PC-9 (cell line): Measurements from ENCODE around the gene PLEKHA6. TPM values are rescaled to one million over a fixed set of nuclear protein-coding genes. Genes with fewer than 3 reads are reported as not detected.
A peak's percentile ranks its signal among the peaks of the same experiment; 100 is the strongest.

ENCODE experiments used
- BruUV-seq: library from RNA; stranded (reverse); fragments of 400-500 nt; replicated peaks from 2 replicates; lab custom pipeline; 2021; lab: Mats Ljungman, UMichigan
- CTCF ChIA-PET: fragments of 300-600 bp; sonication (Branson Sonifier 250); formaldehyde crosslinking; loops from one replicate; lab custom pipeline; 2022; ENCODE audit warnings: antibody characterized with exemption; lab: Charles Lee
- POLR2A ChIA-PET: fragments of 300-600 bp; sonication (Branson Sonifier 250); formaldehyde crosslinking; loops from one replicate; lab custom pipeline; 2022; ENCODE audit warnings: antibody characterized with exemption; ENCODE audit not compliant: unreplicated experiment; lab: Charles Lee
- DNase-seq, 2 experiments: peaks; one replicate each; pipeline versions ENCODE4 v3.0.0 to v3.0.0-alpha.2; 2015 to 2022; ENCODE audit warnings: mixed read lengths in 1 of 2
- H2AFZ ChIP-seq: fragments of 200-600 bp; sonication (generic); 2 replicates; pipeline ENCODE4 v1.8.1; 2017; ENCODE audit warnings: antibody characterized with exemption
- H3F3A ChIP-seq: fragments of 200-600 bp; sonication (generic); 2 replicates; pipeline ENCODE4 v1.8.1; 2017; ENCODE audit warnings: antibody characterized with exemption, mild to moderate bottlenecking, low read depth; ENCODE audit not compliant: insufficient read depth
- H3K27ac ChIP-seq: fragments of 200-600 bp; sonication (generic); 2 replicates; pipeline ENCODE4 v1.6.1; 2016; ENCODE audit warnings: mixed run types
- H3K27me3 ChIP-seq: fragments of 200-600 bp; sonication (generic); 2 replicates; pipeline ENCODE4 v1.6.1; 2016; ENCODE audit warnings: low read depth, mixed run types; ENCODE audit not compliant: insufficient read depth
- H3K36me3 ChIP-seq: fragments of 200-600 bp; sonication (generic); 2 replicates; pipeline ENCODE4 v1.6.1; 2016; ENCODE audit warnings: low read depth, mixed run types
- H3K4me1 ChIP-seq: fragments of 200-600 bp; sonication (generic); replicated peaks from 2 replicates; pipeline ENCODE4 v1.6.1; 2016; ENCODE audit warnings: mixed run types; ENCODE audit not compliant: insufficient read depth
- H3K4me2 ChIP-seq: fragments of 200-600 bp; sonication (generic); 2 replicates; pipeline ENCODE4 v1.6.1; 2017; ENCODE audit warnings: mixed run types
- H3K4me3 ChIP-seq: fragments of 200-600 bp; sonication (generic); 2 replicates; pipeline ENCODE4 v1.6.1; 2016; ENCODE audit warnings: mixed run types
- H3K79me2 ChIP-seq: fragments of 200-600 bp; sonication (generic); 2 replicates; pipeline ENCODE4 v1.6.1; 2017; ENCODE audit warnings: low read depth, mixed run types
- H3K9me2 ChIP-seq: fragments of 200-600 bp; sonication (generic); 2 replicates; pipeline ENCODE4 v1.8.1; 2017; ENCODE audit warnings: mild to moderate bottlenecking; ENCODE audit not compliant: insufficient read depth
- H3K9me3 ChIP-seq: fragments of 200-600 bp; sonication (generic); 2 replicates; pipeline ENCODE4 v1.8.1; 2016; ENCODE audit warnings: low read depth; ENCODE audit not compliant: insufficient read depth
- H4K20me1 ChIP-seq: fragments of 200-600 bp; sonication (generic); 2 replicates; pipeline ENCODE4 v1.8.1; 2017; ENCODE audit not compliant: insufficient read depth
- EZH2 ChIP-seq: fragments of 200-600 bp; sonication (generic); IDR thresholded peaks from 2 replicates; pipeline ENCODE4 v1.8.0; 2017; ENCODE audit warnings: antibody characterized with exemption, low read depth
- intact Hi-C: fragments of 100-400 bp; cut with micrococcal nuclease; formaldehyde crosslinking; loops from one replicate; pipeline ENCODE4 v1.10.0; 2022; ENCODE audit not compliant: unreplicated experiment
- total RNA-seq: library from RNA; stranded (reverse); gene quantifications from 2 replicates; pipeline ENCODE4 v1.2.3, GENCODE V29; 2021
- TF ChIP-seq, protein P1 (sequence below): fragments of 200-600 bp; sonication (generic); conservative IDR thresholded peaks from 2 replicates; pipeline ENCODE4 v1.6.1; 2017; ENCODE audit warnings: mixed run types, antibody characterized with exemption, mild to moderate bottlenecking, moderate library complexity

Gene PLEKHA6
- total RNA-seq, 1 experiment from 2014 or later, result 52.0 TPM

DNA sequence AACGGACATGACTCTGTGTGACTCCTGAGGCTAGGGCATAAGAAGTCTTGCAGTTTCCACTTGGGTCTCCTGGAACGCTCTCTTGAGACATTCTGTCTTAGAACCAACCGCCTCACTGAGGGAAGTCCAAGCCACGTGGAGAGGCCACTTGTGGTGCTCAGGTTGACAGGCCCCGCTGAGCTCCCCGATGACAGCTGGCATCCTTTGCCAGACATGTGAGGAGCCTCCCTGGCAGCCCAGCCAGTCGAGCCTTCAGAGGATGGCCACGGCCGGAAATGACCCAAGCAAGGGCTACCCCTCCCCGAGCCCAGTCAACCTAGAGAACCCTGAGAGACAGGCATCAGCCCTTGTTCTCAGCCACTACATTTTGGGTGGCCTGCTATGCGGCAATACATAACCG lies 20.7 kb downstream of the PLEKHA6 start:
- H4K20me1 ChIP-seq, result peaks cover 2% of the 10 kb centered on the region; the same call in 1 of the 2 replicates
- POLR2A ChIA-PET, result interaction anchor here (0.7 kb wide), 1 partner anchor 56 kb away, joined by 3 read pairs; no protein-coding TSS in a partner anchor
- no peaks in the 10 kb centered on the region for H3K36me3 ChIP-seq
- no peaks in the 10 kb centered on the region for H3K27me3 ChIP-seq
- H2AFZ ChIP-seq, result no peak overlapping the region
- no peak overlapping the region for H3K4me2 ChIP-seq
- peaks cover 53% of the 10 kb centered on the region for H3K79me2 ChIP-seq
- H3F3A ChIP-seq, result no peaks in the 10 kb centered on the region
- H3K9me2 ChIP-seq, result no peaks in the 10 kb centered on the region
- TF ChIP-seq, protein P1, sequence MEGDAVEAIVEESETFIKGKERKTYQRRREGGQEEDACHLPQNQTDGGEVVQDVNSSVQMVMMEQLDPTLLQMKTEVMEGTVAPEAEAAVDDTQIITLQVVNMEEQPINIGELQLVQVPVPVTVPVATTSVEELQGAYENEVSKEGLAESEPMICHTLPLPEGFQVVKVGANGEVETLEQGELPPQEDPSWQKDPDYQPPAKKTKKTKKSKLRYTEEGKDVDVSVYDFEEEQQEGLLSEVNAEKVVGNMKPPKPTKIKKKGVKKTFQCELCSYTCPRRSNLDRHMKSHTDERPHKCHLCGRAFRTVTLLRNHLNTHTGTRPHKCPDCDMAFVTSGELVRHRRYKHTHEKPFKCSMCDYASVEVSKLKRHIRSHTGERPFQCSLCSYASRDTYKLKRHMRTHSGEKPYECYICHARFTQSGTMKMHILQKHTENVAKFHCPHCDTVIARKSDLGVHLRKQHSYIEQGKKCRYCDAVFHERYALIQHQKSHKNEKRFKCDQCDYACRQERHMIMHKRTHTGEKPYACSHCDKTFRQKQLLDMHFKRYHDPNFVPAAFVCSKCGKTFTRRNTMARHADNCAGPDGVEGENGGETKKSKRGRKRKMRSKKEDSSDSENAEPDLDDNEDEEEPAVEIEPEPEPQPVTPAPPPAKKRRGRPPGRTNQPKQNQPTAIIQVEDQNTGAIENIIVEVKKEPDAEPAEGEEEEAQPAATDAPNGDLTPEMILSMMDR, result no peak
- no peak for TF ChIP-seq EZH2
- no peaks in the 10 kb centered on the region for H3K9me3 ChIP-seq
- H3K4me3 ChIP-seq, result no peak overlapping the region
- no TSS peak for BruUV-seq
- peak in 1 of 2 experiments; percentile 4 for DNase-seq
- peaks cover 10% of the 10 kb centered on the region; the same call in 1 of the 2 replicates for H3K4me1 ChIP-seq
- no peak overlapping the region for H3K27ac ChIP-seq
- intact Hi-C loops, result no loop called here
- CTCF ChIA-PET, result no interaction called here

DNA sequence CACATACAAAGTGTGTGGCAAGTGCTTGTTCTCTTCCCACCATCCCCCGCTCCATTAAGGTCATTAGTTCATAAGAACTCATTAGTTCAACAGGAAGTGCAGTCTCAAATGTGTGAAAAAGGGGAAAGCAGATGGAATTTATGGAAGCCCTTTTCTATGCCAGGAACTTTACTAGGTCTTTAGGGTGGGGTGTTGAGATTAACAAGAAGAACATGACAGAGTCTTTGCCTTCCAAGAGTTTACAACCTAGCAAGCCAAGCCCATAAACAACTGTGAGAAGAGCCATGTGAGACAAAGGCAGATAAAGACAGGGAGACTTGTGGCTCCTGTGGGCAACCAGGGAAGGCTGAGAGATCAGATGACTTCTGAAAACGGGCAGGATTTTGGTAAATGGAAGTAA lies 21.4 kb downstream of the PLEKHA6 start:
- CTCF ChIA-PET, result no interaction called here
- no TSS peak for BruUV-seq
- intact Hi-C loops, result no loop called here

DNA sequence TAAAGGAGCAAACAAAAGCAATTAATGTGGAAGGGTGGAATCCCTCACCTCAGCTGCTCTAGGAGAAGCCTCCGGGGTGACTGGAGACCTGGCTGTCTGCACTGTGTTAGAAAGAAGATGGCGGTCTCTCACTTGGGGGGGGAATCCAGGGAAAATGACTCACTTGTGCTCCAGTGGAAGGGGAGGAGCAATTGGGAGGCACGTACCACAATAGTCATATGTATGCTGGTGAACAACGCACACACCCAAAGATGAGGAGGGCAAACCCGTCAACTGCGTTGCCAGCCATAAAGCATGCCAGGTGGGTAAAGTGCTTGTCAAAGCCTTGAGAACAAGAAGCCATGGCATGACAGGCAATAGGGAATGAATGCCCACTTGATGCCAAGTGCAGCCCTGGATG lies 22.1 kb downstream of the PLEKHA6 start:
- Histone ChIP-seq H3K36me3 (no peaks in the 10 kb centered on the region), H3F3A (0 out of 2 replicates have a peak, but pooled peaks cover 4% of the 10 kb centered on the region), H3K27ac (no peak overlapping the region), H3K4me1 (peaks cover 10% of the 10 kb centered on the region; the same call in 1 of the 2 replicates), H3K4me3 (no peak overlapping the region), H2AFZ (no peak overlapping the region), H4K20me1 (peaks cover 2% of the 10 kb centered on the region; the same call in 1 of the 2 replicates), H3K9me2 (no peaks in the 10 kb centered on the region), H3K4me2 (no peak overlapping the region), H3K27me3 (no peaks in the 10 kb centered on the region), H3K79me2 (peaks cover 43% of the 10 kb centered on the region), H3K9me3 (no peaks in the 10 kb centered on the region)
- peak in 1 of 2 experiments; percentile 32 for DNase-seq
- POLR2A ChIA-PET, result no interaction called here
- CTCF ChIA-PET, result interaction anchor here (0.5 kb wide), 1 partner anchor 13 kb away, joined by 12 read pairs; no protein-coding TSS in a partner anchor
- intact Hi-C loops, result no loop called here
- no TSS peak for BruUV-seq
- TF ChIP-seq, protein P1, result no peak
- no peak for TF ChIP-seq EZH2

More for the DNA sequence above, 21.4 kb downstream of the PLEKHA6 start:
- no peaks in the 10 kb centered on the region for H3K9me2 ChIP-seq
- TF ChIP-seq EZH2, result no peak
- TF ChIP-seq, protein P1, result no peak
- no peaks in the 10 kb centered on the region for H3K36me3 ChIP-seq
- H4K20me1 ChIP-seq, result peaks cover 2% of the 10 kb centered on the region; the same call in 1 of the 2 replicates
- POLR2A ChIA-PET, result interaction anchor here (0.7 kb wide), 1 partner anchor 55 kb away, joined by 3 read pairs; no protein-coding TSS in a partner anchor
- H3F3A ChIP-seq, result no peaks in the 10 kb centered on the region
- H3K27ac ChIP-seq, result no peak overlapping the region
- H2AFZ ChIP-seq, result no peak overlapping the region
- H3K79me2 ChIP-seq, result peaks cover 51% of the 10 kb centered on the region
- peak in 1 of 2 experiments; percentile 29 for DNase-seq
- no peaks in the 10 kb centered on the region for H3K9me3 ChIP-seq
- peaks cover 10% of the 10 kb centered on the region; the same call in 1 of the 2 replicates for H3K4me1 ChIP-seq
- no peaks in the 10 kb centered on the region for H3K27me3 ChIP-seq
- H3K4me3 ChIP-seq, result no peak overlapping the region
- no peak overlapping the region for H3K4me2 ChIP-seq
